Astrocyte (in vitro differentiated cells and primary cell): ENCODE data around the gene MTARC2.

Experiments
- CTCF ChIP-seq: IDR thresholded peaks from 2 replicates; pipeline ENCODE4 v1.5.1; 2011; ENCODE audit warnings: low read depth, mild to moderate bottlenecking, inconsistent platforms, low read length, moderate library complexity; ENCODE audit not compliant: insufficient read depth
- EZH2 ChIP-seq: IDR thresholded peaks from 2 replicates; pipeline ENCODE4 v1.6.1; 2012; ENCODE audit warnings: mild to moderate bottlenecking, low read length, inconsistent platforms; ENCODE audit not compliant: insufficient read depth

- no peak for TF ChIP-seq CTCF
- TF ChIP-seq EZH2: no peak
Observed at GRCh38 chr1:220810963-220811362, 62.8 kb downstream of the MTARC2 start.
